Measurements from ENCODE around the gene LILRA1. TPM values are rescaled to one million over a fixed set of nuclear protein-coding genes. Genes with fewer than 3 reads are reported as not detected.
"Not testable (repeated sequence)": the region's sequence is repeated elsewhere in the genome, so short reads cannot be mapped to it uniquely, and the experiment has no call there.

Gene LILRA1
- total RNA-seq, 1 experiment from 2014 or later, result not detected

DNA sequence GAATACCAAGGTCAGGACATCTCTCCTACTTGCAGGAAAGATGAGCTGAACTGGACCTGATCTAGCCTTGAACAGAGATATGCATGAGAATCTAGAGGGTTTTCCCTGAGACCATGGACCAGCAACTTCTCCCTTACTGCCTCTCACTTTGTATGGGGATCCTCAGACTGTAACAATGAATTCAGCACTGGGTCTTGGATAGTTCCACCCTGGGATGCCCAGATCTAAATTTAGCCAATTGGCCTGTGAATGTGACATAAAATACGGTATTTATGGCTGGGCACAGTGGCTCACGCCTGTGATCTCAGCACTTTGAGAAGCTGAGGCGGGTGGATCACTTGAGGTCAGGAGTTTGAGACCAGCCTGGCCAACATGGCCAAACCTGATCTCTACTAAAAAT, 35.1 kb upstream of the LILRA1 start:
- intact Hi-C loops (cut with micrococcal nuclease), result no loop called here
- Histone ChIP-seq H3F3A (ENCODE audit: low read length, unreplicated experiment) (no peaks in the 10 kb centered on the region), H3K4me1 (ENCODE audit: insufficient read depth, low read length) (no peaks in the 10 kb centered on the region; the same call in 1 of the 2 replicates), H3K79me2 (ENCODE audit: low read length) (no peaks in the 10 kb centered on the region), H3K9me3 (ENCODE audit: low read length) (no peaks in the 10 kb centered on the region), H4K20me1 (ENCODE audit: low read length) (no peaks in the 10 kb centered on the region), H3K27me3 (ENCODE audit: low read length) (peaks cover 65% of the 10 kb centered on the region), H3K4me2 (ENCODE audit: low read length) (no peak overlapping the region), H3K9ac (ENCODE audit: low read length) (no peak overlapping the region), H2AFZ (ENCODE audit: low read length) (no peak overlapping the region), H3K9me2 (replicated peaks; ENCODE audit: low read length) (no peaks in the 10 kb centered on the region), H3K4me3 (ENCODE audit: low read length) (no peak overlapping the region), H3K36me3 (ENCODE audit: low read depth, low read length) (no peaks in the 10 kb centered on the region), H3K27ac (ENCODE audit: low read length) (no peak overlapping the region)
- ChIA-PET POLR2A (ENCODE audit: unreplicated experiment) (no interaction called here), CTCF (no interaction called here)
- no peak for TF ChIP-seq EZH2phosphoT487 (IDR thresholded peaks at IDR 0.05; ENCODE audit: borderline replicate concordance, low read length)
- no peak for TF ChIP-seq EZH2 (IDR thresholded peaks at IDR 0.05; ENCODE audit: low read length, unreplicated experiment)
- TF ChIP-seq, protein P1, sequence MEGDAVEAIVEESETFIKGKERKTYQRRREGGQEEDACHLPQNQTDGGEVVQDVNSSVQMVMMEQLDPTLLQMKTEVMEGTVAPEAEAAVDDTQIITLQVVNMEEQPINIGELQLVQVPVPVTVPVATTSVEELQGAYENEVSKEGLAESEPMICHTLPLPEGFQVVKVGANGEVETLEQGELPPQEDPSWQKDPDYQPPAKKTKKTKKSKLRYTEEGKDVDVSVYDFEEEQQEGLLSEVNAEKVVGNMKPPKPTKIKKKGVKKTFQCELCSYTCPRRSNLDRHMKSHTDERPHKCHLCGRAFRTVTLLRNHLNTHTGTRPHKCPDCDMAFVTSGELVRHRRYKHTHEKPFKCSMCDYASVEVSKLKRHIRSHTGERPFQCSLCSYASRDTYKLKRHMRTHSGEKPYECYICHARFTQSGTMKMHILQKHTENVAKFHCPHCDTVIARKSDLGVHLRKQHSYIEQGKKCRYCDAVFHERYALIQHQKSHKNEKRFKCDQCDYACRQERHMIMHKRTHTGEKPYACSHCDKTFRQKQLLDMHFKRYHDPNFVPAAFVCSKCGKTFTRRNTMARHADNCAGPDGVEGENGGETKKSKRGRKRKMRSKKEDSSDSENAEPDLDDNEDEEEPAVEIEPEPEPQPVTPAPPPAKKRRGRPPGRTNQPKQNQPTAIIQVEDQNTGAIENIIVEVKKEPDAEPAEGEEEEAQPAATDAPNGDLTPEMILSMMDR (conservative IDR thresholded peaks at IDR 0.05; ENCODE audit: low read depth, low read length), result no peak
- DNase-seq (peak; percentile 23), ATAC-seq (no peak)
- BruUV-seq (replicated peaks), result no TSS peak

DNA sequence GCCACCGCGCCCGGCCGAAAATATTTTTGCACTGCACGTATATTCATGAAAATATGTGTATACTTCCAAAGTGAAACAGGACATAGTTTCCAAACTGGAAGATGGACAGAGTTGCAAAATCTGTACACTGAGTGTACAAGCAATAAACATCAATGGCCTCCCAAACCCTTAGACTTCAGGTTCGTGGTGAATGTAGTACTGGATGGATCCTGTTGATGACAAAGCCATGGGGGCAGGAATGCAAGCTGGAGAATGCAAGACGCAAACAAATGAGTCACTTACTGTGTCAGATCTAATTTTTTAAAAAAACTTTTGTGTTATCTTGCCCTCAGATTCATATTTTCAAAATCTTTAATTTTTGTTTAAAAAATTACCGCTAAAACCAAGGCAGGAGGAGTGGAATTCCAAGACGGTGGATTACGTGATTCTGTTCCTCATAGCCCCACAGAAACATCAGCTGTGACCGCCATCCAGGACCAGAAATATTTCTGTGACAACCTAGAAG, 32.5 kb upstream of the LILRA1 start:
- CTCF ChIA-PET, result no interaction called here
- H3K9ac ChIP-seq (ENCODE audit: low read length), result no peak overlapping the region
- intact Hi-C loops (cut with micrococcal nuclease), result loop anchor here (10.0 kb wide), 1 partner anchor 76 kb away; no protein-coding TSS in a partner anchor
- BruUV-seq (replicated peaks), result no TSS peak
- POLR2A ChIA-PET (ENCODE audit: unreplicated experiment), result no interaction called here
- no peak overlapping the region for H3K4me2 ChIP-seq (ENCODE audit: low read length)
- H3K36me3 ChIP-seq (ENCODE audit: low read depth, low read length), result no peaks in the 10 kb centered on the region
- peak; percentile 37 for DNase-seq
- no peaks in the 10 kb centered on the region for H4K20me1 ChIP-seq (ENCODE audit: low read length)
- H3K27me3 ChIP-seq (ENCODE audit: low read length), result peaks cover 56% of the 10 kb centered on the region
- no peaks in the 10 kb centered on the region for H3F3A ChIP-seq (ENCODE audit: low read length, unreplicated experiment)
- peak; percentile 27; the same call in 1 of the 2 replicates for ATAC-seq
- H3K4me1 ChIP-seq (ENCODE audit: insufficient read depth, low read length), result no peaks in the 10 kb centered on the region; the same call in 1 of the 2 replicates
- H3K27ac ChIP-seq (ENCODE audit: low read length), result no peak overlapping the region
- H3K4me3 ChIP-seq (ENCODE audit: low read length), result no peak overlapping the region
- H3K79me2 ChIP-seq (ENCODE audit: low read length), result no peaks in the 10 kb centered on the region
- H2AFZ ChIP-seq (ENCODE audit: low read length), result no peak overlapping the region
- no peaks in the 10 kb centered on the region for H3K9me2 ChIP-seq (replicated peaks; ENCODE audit: low read length)
- H3K9me3 ChIP-seq (ENCODE audit: low read length), result no peaks in the 10 kb centered on the region
- TF ChIP-seq EZH2phosphoT487 (IDR thresholded peaks at IDR 0.05; ENCODE audit: borderline replicate concordance, low read length), result no peak
- TF ChIP-seq, protein P1 (conservative IDR thresholded peaks at IDR 0.05; ENCODE audit: low read depth, low read length), result no peak
- TF ChIP-seq EZH2 (IDR thresholded peaks at IDR 0.05; ENCODE audit: low read length, unreplicated experiment), result no peak

DNA sequence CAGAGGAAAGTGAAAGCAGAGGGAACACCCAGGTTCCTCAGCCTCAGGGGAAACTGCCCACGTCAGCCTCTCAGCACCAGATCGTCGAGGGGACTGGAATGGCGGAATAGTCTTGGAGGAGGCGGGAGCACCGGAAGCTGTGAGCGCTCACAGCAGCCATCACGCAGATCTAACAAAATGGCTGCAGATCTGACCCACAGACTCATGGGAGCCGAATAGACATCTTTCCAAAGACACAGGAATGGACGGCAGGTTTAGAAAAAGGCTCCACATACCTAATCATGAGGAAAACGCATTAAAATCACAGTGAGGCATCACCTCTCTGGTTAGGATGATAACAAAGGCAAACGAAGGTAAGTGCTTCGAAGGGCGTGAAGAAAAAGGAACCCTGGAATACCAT, 31.6 kb upstream of the LILRA1 start:
- no TSS peak for BruUV-seq (replicated peaks)

DNA sequence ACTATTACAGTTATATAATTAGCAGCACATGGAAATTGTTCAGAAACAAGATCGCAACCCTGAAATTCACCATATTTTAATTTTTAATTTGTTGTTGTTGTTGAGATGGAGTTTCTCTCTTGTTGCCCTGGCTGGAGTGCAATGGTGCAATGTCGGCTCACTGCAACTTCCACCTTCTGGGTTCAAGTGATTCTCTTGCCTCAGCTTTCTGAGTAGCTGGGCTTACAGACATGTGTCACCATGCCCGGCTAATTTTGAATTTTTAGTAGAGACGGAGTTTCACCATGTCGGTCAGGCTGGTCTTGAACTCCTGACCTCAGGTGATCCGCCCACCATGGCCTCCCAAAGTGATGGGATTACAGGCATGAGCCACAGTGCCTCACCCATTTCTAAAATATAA, 30.2 kb upstream of the LILRA1 start:
- H3K27me3 ChIP-seq (ENCODE audit: low read length), result peaks cover 56% of the 10 kb centered on the region
- H3K4me2 ChIP-seq (ENCODE audit: low read length); H3K9me2 ChIP-seq (replicated peaks; ENCODE audit: low read length); ATAC-seq; H3F3A ChIP-seq (ENCODE audit: low read length, unreplicated experiment); H3K9me3 ChIP-seq (ENCODE audit: low read length); H3K36me3 ChIP-seq (ENCODE audit: low read depth, low read length); H3K4me3 ChIP-seq (ENCODE audit: low read length); H3K9ac ChIP-seq (ENCODE audit: low read length); H3K79me2 ChIP-seq (ENCODE audit: low read length); BruUV-seq (replicated peaks); POLR2A ChIA-PET (ENCODE audit: unreplicated experiment); H2AFZ ChIP-seq (ENCODE audit: low read length); H3K27ac ChIP-seq (ENCODE audit: low read length); DNase-seq; CTCF ChIA-PET; H3K4me1 ChIP-seq (ENCODE audit: insufficient read depth, low read length); H4K20me1 ChIP-seq (ENCODE audit: low read length): not testable (repeated sequence)
- intact Hi-C loops (cut with micrococcal nuclease), result loop anchor here (10.0 kb wide), 1 partner anchor 78 kb away; no protein-coding TSS in a partner anchor

More for the DNA sequence above, 31.6 kb upstream of the LILRA1 start:
- DNase-seq (no peak), ATAC-seq (no peak)
- TF ChIP-seq, protein P1 (conservative IDR thresholded peaks at IDR 0.05; ENCODE audit: low read depth, low read length), result no peak
- TF ChIP-seq EZH2phosphoT487 (IDR thresholded peaks at IDR 0.05; ENCODE audit: borderline replicate concordance, low read length), result no peak
- no peak for TF ChIP-seq EZH2 (IDR thresholded peaks at IDR 0.05; ENCODE audit: low read length, unreplicated experiment)
- no peaks in the 10 kb centered on the region for H3K79me2 ChIP-seq (ENCODE audit: low read length)
- peaks cover 57% of the 10 kb centered on the region for H3K27me3 ChIP-seq (ENCODE audit: low read length)
- ChIA-PET CTCF (no interaction called here), POLR2A (ENCODE audit: unreplicated experiment) (no interaction called here)
- no peaks in the 10 kb centered on the region for H3K9me2 ChIP-seq (replicated peaks; ENCODE audit: low read length)
- no peaks in the 10 kb centered on the region; the same call in 1 of the 2 replicates for H3K4me1 ChIP-seq (ENCODE audit: insufficient read depth, low read length)
- no peak overlapping the region for H3K9ac ChIP-seq (ENCODE audit: low read length)
- peak overlapping the region; percentile 70 for H3K4me2 ChIP-seq (ENCODE audit: low read length)
- no peaks in the 10 kb centered on the region for H3K9me3 ChIP-seq (ENCODE audit: low read length)
- H3F3A ChIP-seq (ENCODE audit: low read length, unreplicated experiment), result no peaks in the 10 kb centered on the region
- peak overlapping the region; percentile 63 for H2AFZ ChIP-seq (ENCODE audit: low read length)
- no peak overlapping the region for H3K27ac ChIP-seq (ENCODE audit: low read length)
- H3K36me3 ChIP-seq (ENCODE audit: low read depth, low read length), result no peaks in the 10 kb centered on the region
- H4K20me1 ChIP-seq (ENCODE audit: low read length), result no peaks in the 10 kb centered on the region
- intact Hi-C loops (cut with micrococcal nuclease), result loop anchor here (10.0 kb wide), 1 partner anchor 77 kb away; no protein-coding TSS in a partner anchor
- H3K4me3 ChIP-seq (ENCODE audit: low read length), result peak overlapping the region; percentile 50
